ENCODE measurements around the gene ICE2.

- no peak for TF ChIP-seq CTCF (IDR thresholded peaks at IDR 0.05; ENCODE audit: low read length)
- TF ChIP-seq EZH2phosphoT487 (IDR thresholded peaks at IDR 0.05; ENCODE audit: low read length) = no peak
- no peak for TF ChIP-seq EZH2 (optimal IDR thresholded peaks at IDR 0.05; ENCODE audit: low read depth, low read length)
These were observed 16.9 kb downstream of the ICE2 start for GRCh38 chr15:60462027-60462426.
